ENCODE results near the gene KCNH2. TPM values are rescaled to one million over a fixed set of nuclear protein-coding genes. Genes with fewer than 3 reads are reported as not detected.
A peak's percentile ranks its signal among the peaks of the same experiment; 100 is the strongest.

KCNH2 gene
- polyA plus RNA-seq, 1 of the 3 experiments (the other 2 are of a cell fraction) = 2.2 TPM

GRCh38 chr7:150974468-150975391, 3.4 kb downstream of the KCNH2 start (continued):
- TF ChIP-seq TCF12 (IDR thresholded peaks at IDR 0.05) = no peak
- peak; percentile 31; the same call in 1 of the 2 replicates for TF ChIP-seq SMC3 (IDR thresholded peaks at IDR 0.05; ENCODE audit: low read depth, low read length)
- TF ChIP-seq RFX5 (IDR thresholded peaks at IDR 0.05; ENCODE audit: low read length) = no peak
- no peak for TF ChIP-seq FOSL2 (IDR thresholded peaks at IDR 0.05; ENCODE audit: borderline replicate concordance, low read depth)
- TF ChIP-seq RXRA (IDR thresholded peaks at IDR 0.05; ENCODE audit: borderline replicate concordance, low read depth) = no peak
- no peak for TF ChIP-seq FOXM1 (IDR thresholded peaks at IDR 0.05; ENCODE audit: low read depth)
- no peak for TF ChIP-seq TAF1 (IDR thresholded peaks at IDR 0.05; ENCODE audit: borderline replicate concordance, low read depth, low read length)
- no peak for TF ChIP-seq USF1 (IDR thresholded peaks at IDR 0.05; ENCODE audit: borderline replicate concordance, low read depth)
- no peak for TF ChIP-seq IRF3 (IDR thresholded peaks at IDR 0.05; ENCODE audit: low read depth, low read length)
- no peak for TF ChIP-seq ELF1 (IDR thresholded peaks at IDR 0.05)
- no peak for TF ChIP-seq EZH2phosphoT487 (IDR thresholded peaks at IDR 0.05; ENCODE audit: borderline replicate concordance, low read depth)

DNA sequence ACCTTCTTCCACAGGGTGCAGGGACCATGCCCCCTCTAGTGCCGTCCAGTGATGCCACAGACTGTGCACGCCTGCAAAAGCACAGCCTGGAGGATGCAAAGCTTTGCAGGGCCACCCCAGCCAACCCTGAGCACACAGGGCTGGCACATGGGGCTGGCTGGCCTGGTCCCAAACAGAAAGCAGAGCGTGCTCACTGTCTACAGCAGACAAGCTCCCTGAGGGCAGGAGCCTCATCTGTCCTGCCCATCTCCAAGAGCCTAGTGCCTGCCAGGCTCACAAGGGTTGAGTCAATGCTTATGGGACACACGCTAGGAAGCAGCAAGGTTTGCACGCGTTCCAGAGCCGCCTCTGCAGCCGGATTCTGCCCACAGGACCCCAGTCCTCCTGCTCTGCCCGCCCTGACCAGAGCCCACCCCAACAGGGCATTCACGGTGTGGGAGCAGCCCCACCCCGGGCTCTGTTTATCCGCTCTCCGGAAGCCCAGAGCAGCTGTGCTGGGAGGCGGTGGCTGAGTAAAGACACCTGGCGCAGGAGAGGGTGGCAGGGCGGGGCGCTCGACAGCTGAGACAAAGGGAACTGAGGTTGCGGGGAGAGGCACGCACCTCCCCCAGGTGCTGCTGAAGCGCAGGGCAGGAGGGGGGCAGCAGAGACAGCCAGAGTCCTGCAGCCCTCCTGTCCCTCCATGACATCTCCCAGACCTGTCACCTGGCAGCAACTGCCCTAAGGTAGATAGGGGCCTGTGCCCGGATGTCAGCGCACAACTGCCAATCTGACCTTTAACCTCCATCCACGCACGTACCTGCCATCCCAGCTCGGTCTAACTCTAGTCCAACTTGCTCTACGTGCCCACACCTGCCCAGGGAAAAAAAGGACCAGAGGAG, 4.3 kb downstream of the KCNH2 start:
- Histone ChIP-seq H3K27ac (ENCODE audit: low read depth in 2 of 2, low read length in 1 of 2) (peak overlapping the region in 1 of 2 experiments; percentile 100; a peak in 2 of 4 replicates), H2AFZ (ENCODE audit: low read depth) (no peak overlapping the region), H3K4me1 (ENCODE audit: control insufficient read depth in 1 of 2, insufficient read depth in 2 of 2, low read depth in 1 of 2, low read length in 1 of 2) (peaks cover 0 to 90% of the 10 kb centered on the region in 2 experiments; a peak in 2 of 4 replicates), H3K4me3 (ENCODE audit: low read depth in 2 of 2, low read length in 1 of 2) (no peak overlapping the region), H3K79me2 (ENCODE audit: insufficient read depth) (no peaks in the 10 kb centered on the region), H3K27me3 (ENCODE audit: insufficient read depth) (peaks cover 70% of the 10 kb centered on the region), H3F3A (replicated peaks; ENCODE audit: insufficient read depth) (peaks cover 5% of the 10 kb centered on the region), H3K36me3 (replicated peaks in 1 of 2; ENCODE audit: control insufficient read depth in 1 of 2, insufficient read depth in 2 of 2, low read length in 1 of 2) (no peaks in the 10 kb centered on the region), H3K4me2 (no peak overlapping the region), H3K9me2 (no peaks in the 10 kb centered on the region), H3K9ac (no peak overlapping the region), H4K20me1 (ENCODE audit: insufficient read depth) (no peaks in the 10 kb centered on the region), H3K9me3 (no peaks in the 10 kb centered on the region)
- no peak for DNase-seq
- CTCF ChIA-PET = interaction anchor here (0.6 to 27.1 kb wide), 17 partner anchors 9 to 186 kb away, joined by 3 to 761 read pairs (median 4); no protein-coding TSS in a partner anchor
- POLR2A ChIA-PET = interaction anchor here (0.9 to 1.7 kb wide), 3 partner anchors 9 to 32 kb away, joined by 3 to 9 read pairs (median 4); no protein-coding TSS in a partner anchor
- 91% methylated on average over 24 of the region's 27 CpGs for WGBS (ENCODE audit: low lambda C conversion rate)
- no peak for TF ChIP-seq REST (IDR thresholded peaks at IDR 0.05; ENCODE audit: low read depth, low read length)
- no peak for TF ChIP-seq USF2 (IDR thresholded peaks at IDR 0.05; ENCODE audit: borderline replicate concordance, low read depth, low read length)
- no peak for TF ChIP-seq MAX (IDR thresholded peaks at IDR 0.05; ENCODE audit: low read depth)
- no peak for TF ChIP-seq USF1 (IDR thresholded peaks at IDR 0.05; ENCODE audit: borderline replicate concordance, low read depth)
- peak; percentile 38 for TF ChIP-seq RAD21 (IDR thresholded peaks at IDR 0.05; ENCODE audit: low read length)
- TF ChIP-seq GATA2 (CRISPR knock-in tag; IDR thresholded peaks at IDR 0.05) = peak; percentile 14; the same call in 1 of the 2 replicates
- 0 out of 2 replicates have a peak, but pooled peaks have one; percentile 27 for TF ChIP-seq MXI1 (IDR thresholded peaks at IDR 0.05; ENCODE audit: low read depth, low read length)
- TF ChIP-seq EZH2phosphoT487 (IDR thresholded peaks at IDR 0.05; ENCODE audit: borderline replicate concordance, low read depth) = no peak
